Measurements from ENCODE around the gene INKA2.

INKA2 gene

DNA sequence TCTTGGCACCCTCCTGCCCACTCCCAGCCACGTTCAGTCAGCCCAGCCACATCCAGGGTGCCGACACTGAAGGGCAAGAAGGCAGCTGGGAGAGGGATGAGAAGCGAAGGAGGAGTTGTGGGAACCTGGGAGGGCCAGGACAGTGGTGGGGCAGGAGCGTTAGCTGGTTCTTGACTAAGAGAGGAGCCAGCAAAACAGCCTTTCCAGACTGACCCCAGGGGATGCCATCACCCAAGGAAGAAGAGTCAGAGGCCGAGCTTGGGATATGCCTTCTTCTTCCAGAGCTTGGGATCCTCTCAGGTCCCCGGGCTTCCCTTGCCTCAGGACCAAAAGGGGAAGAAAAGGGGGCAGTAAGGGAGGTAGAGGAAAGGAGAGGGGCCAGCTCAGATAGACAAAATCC, 7.2 kb downstream of the INKA2 start:
- H3K36me3 Mint-ChIP-seq (ENCODE audit: low read depth): no peaks in the 10 kb centered on the region
- H3K9me3 Mint-ChIP-seq: no peaks in the 10 kb centered on the region
- no peak overlapping the region for H3K27ac Mint-ChIP-seq
- H3K27me3 Mint-ChIP-seq (ENCODE audit: low read depth): peaks cover 5% of the 10 kb centered on the region
- H3K4me3 Mint-ChIP-seq: no peak overlapping the region
- H3K4me1 Mint-ChIP-seq (ENCODE audit: low read depth): no peaks in the 10 kb centered on the region

DNA sequence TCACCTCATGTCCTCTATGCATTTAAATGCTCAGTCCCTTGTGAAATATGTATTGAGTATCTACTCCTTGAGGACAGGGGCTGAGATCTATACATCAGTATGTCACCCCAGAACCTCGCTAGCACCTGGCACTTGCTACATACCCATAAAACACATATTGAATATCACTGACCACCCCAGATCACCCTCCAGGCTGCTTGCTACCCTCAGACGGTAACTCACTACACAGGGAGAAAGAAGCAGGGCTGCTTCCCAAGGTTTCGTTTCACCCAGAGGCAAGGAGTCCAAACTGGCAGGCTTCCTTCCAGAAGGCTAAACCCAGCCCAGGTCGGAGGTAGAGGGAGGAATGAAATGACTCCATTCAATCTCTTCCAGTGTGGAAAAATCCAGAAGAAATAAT, 8.5 kb downstream of the INKA2 start:
- Mint-ChIP-seq H3K4me1 (ENCODE audit: low read depth) (no peaks in the 10 kb centered on the region), H3K4me3 (no peak overlapping the region), H3K9me3 (no peaks in the 10 kb centered on the region), H3K36me3 (ENCODE audit: low read depth) (no peaks in the 10 kb centered on the region), H3K27me3 (ENCODE audit: low read depth) (no peaks in the 10 kb centered on the region), H3K27ac (no peak overlapping the region)

DNA sequence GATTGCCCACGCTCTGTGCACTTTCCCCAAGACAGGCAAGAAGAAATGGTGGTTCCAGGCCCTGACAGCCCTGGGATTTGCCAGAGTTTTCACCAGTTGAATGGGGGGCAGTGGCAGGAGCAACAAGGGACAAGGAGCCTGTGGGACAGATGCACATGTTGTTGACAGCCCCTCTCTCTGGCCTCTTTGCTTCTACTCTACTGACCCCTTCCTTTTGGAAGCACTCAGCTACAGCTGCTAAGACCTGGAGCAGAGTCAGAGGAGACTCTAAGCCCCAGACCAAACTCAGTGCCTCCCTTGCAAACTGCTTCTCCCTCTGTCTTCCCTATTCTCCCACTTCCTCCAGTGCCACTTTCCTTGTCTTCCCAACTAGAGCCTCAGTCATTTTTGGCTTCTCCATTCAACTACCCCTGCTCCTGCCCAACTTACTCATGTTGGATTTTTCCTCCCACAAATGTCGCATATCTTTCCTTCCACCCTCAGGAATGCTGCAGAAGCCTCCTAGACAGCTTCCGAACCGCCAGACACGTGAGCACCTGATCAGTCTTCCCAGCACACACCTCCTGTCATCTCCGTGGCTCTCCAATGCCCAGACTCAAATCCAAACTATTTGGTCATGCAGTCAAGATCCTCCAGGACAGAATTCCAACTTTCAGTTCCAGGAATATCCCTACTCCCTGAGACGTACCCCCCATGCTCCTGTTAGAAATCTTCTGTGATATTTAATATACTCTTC, 9.1 kb downstream of the INKA2 start:
- H3K27ac Mint-ChIP-seq: no peak overlapping the region
- H3K9me3 Mint-ChIP-seq: no peaks in the 10 kb centered on the region
- no peak overlapping the region for H3K4me3 Mint-ChIP-seq

DNA sequence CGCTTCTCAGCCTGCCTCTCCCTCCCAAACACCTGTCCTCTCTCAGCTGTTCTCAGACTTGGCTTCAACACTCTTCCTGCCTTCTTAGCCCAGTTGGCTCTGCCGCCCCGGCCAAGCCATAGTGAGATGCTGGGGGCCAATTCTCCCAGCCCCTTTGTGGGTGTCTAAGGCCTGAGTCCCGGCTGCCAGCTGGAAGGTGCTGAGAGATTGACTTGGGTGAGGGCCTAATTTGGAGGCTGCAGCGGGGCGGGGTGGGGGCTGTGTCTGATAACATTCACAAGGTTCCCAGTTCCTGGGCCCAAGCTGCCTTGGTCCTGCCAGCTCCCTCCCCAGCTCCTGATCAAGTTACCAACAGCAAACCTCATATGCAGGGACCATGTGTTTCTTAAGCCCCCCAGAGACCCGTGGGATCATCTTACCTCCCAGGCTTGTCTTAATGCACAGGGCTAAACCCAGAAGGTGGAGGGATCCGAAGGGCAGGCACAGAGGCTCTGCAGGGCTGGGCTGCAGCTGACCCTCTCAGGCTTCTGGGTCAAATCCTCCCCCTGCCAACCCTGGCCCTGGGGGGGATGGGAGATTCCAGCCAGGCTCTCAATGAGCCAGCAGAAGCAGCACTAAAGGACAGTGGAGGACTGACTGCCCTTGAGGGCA, 9.8 kb downstream of the INKA2 start:
- H3K4me3 Mint-ChIP-seq: no peak overlapping the region
- H3K27me3 Mint-ChIP-seq (ENCODE audit: low read depth): no peaks in the 10 kb centered on the region
- H3K36me3 Mint-ChIP-seq (ENCODE audit: low read depth): no peaks in the 10 kb centered on the region
- H3K4me1 Mint-ChIP-seq (ENCODE audit: low read depth): no peaks in the 10 kb centered on the region
- no peak overlapping the region for H3K27ac Mint-ChIP-seq
- H3K9me3 Mint-ChIP-seq: no peaks in the 10 kb centered on the region

More for the DNA sequence above, 9.1 kb downstream of the INKA2 start:
- no peaks in the 10 kb centered on the region for H3K4me1 Mint-ChIP-seq (ENCODE audit: low read depth)
- no peaks in the 10 kb centered on the region for H3K36me3 Mint-ChIP-seq (ENCODE audit: low read depth)
- no peaks in the 10 kb centered on the region for H3K27me3 Mint-ChIP-seq (ENCODE audit: low read depth)

DNA sequence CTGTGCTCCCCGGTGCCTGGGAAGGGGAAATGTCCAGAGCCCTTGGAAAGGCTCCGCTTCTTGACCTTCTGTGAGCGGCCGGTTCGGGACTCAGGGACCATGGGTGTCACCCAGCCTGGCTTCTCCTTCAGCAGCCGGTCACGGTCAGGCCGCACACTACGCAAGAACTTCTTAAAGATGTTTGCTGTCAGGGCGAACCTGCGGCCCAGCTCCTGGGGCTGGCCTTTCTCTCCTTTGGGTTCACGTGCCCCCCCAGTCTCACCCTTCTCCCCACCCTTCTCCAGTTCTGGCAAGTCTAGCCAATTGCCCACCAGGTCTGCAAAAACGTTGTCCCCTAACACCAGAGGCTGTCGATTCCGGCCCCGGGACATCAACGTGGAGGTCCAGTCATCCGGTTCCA, 12.1 kb downstream of the INKA2 start:
- Mint-ChIP-seq H3K4me3 (no peak overlapping the region), H3K4me1 (ENCODE audit: low read depth) (peaks cover 6% of the 10 kb centered on the region), H3K27me3 (ENCODE audit: low read depth) (no peaks in the 10 kb centered on the region), H3K27ac (no peak overlapping the region), H3K9me3 (no peaks in the 10 kb centered on the region), H3K36me3 (ENCODE audit: low read depth) (no peaks in the 10 kb centered on the region)

DNA sequence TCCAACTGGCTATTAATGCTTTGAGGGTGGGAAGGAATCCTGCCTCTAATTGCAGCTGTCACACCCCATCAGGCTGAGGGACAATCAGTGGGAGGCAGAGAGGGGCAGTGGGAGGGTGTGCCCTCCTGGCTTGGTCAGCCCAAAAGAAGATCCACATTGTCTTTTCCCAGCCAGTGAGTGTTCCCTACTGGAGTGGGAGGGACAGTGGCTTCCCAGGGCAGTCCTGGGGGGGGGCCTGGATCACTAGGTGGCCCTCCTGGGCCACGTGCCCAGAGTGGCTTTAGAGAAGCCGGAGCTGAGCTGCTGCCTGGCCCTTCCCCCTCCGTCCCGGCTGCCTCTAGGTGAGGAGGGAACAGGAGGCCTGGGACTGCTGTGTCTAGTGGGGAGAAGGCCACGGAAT, 14.0 kb downstream of the INKA2 start:
- peaks cover 2% of the 10 kb centered on the region for H3K36me3 Mint-ChIP-seq (ENCODE audit: low read depth)
- no peaks in the 10 kb centered on the region for H3K27me3 Mint-ChIP-seq (ENCODE audit: low read depth)
- peaks cover 13% of the 10 kb centered on the region for H3K4me1 Mint-ChIP-seq (ENCODE audit: low read depth)
- H3K4me3 Mint-ChIP-seq: no peak overlapping the region
- H3K27ac Mint-ChIP-seq: no peak overlapping the region
- no peaks in the 10 kb centered on the region for H3K9me3 Mint-ChIP-seq

DNA sequence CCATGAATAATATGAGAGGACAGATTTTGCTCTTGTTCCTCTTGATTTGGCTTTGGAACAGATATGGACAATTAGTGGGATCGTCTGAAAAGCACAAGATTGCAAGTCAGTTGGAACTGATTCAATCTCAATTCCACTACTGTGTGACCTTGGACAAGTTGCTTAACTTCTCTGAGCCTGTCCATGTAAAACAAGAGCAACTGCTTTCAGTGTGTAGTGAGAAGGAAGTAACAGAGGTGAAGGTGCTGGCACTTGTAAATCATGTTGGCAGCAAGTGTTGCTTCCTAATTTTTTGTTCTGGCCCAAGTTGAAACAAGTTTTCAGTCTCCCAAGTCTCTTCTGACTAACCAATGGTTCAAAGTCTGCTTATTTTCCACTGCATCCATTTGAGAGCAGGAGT, 15.3 kb downstream of the INKA2 start:
- Mint-ChIP-seq H3K36me3 (ENCODE audit: low read depth) (peaks cover 5% of the 10 kb centered on the region), H3K4me1 (ENCODE audit: low read depth) (peaks cover 15% of the 10 kb centered on the region), H3K9me3 (no peaks in the 10 kb centered on the region), H3K27ac (no peak overlapping the region), H3K27me3 (ENCODE audit: low read depth) (no peaks in the 10 kb centered on the region), H3K4me3 (no peak overlapping the region)

DNA sequence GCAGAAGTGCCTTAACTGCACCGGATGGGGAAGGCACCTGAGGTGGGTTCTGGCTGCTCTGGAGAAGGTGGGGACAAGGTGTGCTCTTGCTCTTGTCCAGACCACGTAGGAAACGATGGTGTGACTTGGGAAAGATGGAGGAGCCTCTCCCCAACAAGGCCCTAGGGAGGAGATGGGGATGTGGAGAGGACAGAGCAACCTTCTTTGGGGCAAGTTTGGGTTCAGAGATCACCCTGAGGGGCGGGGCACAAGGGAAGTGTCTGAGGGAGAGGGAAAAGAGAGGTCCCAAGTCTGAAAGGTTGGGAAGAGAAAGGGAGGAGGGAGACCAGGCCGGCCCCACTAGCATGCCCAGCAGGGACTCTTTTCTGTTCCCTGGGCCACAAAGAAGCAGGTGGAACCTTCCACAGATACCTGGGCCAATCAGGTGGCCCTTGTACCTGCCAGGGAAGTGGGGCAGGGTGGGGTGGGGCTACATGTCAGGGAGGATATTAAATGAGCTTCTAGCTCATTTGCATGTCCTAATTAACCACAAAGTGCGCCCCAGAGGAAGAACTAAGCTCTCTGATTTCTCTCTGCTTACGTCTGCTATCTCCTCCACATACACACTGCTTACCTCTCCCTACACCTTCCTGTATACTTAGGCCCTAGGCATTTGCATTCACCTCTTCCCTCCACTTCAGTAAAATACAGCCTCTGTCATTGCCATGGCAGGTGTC, 15.9 kb downstream of the INKA2 start:
- H3K4me3 Mint-ChIP-seq: no peak overlapping the region
- peaks cover 15% of the 10 kb centered on the region for H3K4me1 Mint-ChIP-seq (ENCODE audit: low read depth)
- H3K36me3 Mint-ChIP-seq (ENCODE audit: low read depth): peaks cover 5% of the 10 kb centered on the region
- no peak overlapping the region for H3K27ac Mint-ChIP-seq
- no peaks in the 10 kb centered on the region for H3K9me3 Mint-ChIP-seq
- H3K27me3 Mint-ChIP-seq (ENCODE audit: low read depth): no peaks in the 10 kb centered on the region

DNA sequence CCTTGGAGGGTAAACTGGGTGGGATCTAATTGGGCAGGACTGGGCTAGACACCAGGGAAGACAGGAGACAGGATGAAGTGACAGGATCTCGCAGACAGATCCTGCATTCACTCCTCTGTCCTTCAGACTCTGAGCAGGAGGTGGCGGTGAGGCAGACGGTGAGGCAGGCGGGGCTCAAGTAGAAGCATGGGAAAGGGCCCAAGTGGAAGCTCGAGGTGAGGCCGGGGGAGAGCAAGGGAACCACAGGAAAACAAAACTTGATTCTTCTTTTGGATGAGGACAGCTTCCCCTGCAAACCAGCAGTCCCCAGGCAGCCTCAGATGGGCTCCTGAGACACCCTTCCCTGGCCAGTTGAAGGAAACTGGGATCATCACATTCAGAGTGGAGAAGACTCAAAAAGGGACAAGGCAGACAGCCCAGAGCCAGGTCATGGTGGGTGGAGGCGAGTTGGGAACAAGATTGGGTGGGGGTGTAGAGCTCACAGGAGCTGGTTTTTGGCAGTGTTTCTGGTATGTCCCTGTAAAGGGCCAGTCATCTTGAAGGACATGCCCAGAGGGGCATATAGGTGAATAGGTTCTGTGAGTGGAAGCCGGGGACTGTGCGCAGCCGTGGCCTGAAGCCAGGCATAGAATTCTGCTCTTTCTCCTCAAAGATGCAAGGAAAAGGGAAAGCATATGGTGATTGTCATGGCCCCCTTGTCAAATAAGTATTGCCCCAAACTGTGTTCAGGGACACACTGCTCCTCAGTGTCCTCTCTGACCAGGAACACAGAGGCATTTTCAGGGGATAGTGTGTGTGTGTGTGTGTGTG, 18.0 kb downstream of the INKA2 start:
- H3K36me3 Mint-ChIP-seq (ENCODE audit: low read depth): peaks cover 13% of the 10 kb centered on the region
- no peak overlapping the region for H3K4me3 Mint-ChIP-seq
- no peaks in the 10 kb centered on the region for H3K9me3 Mint-ChIP-seq
- peaks cover 15% of the 10 kb centered on the region for H3K4me1 Mint-ChIP-seq (ENCODE audit: low read depth)
- peak overlapping the region; percentile 62 for H3K27ac Mint-ChIP-seq
- no peaks in the 10 kb centered on the region for H3K27me3 Mint-ChIP-seq (ENCODE audit: low read depth)

DNA sequence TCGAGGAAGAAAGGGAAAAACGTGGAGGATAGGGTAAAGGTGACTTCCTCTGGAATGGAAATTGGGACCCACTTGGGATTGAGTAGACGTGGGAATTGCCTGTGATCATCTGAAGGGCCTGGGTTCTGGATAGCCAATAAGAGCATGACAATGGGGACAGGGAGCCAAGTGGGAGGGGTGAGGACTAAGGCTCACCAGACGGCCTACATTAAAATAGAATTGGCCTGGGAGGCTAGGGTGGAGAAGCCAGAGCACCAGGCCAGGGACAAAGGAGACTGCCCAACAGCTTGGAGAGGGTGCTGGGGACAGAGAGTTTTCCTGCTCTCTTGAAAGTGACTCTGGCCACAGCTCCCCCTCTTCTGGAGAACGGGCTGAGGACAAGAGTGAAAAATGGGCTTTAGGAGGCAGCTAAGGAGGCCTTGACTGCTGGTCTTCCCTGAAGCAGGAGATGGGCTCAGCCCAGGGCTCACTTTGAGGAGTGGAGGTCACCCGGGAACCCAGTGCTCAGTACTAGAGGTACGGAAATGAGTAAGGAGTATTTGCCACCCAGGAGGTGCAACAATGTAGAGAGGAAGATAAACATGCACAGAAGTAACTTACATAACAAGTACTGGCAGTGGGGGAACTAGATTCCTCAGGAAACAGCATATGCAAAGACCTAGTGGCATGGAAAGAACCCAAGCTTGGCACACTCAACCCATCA, 18.8 kb downstream of the INKA2 start:
- peaks cover 15% of the 10 kb centered on the region for H3K4me1 Mint-ChIP-seq (ENCODE audit: low read depth)
- no peak overlapping the region for H3K4me3 Mint-ChIP-seq
- H3K27me3 Mint-ChIP-seq (ENCODE audit: low read depth): no peaks in the 10 kb centered on the region
- H3K36me3 Mint-ChIP-seq (ENCODE audit: low read depth): peaks cover 13% of the 10 kb centered on the region
- peak overlapping the region; percentile 52 for H3K27ac Mint-ChIP-seq
- no peaks in the 10 kb centered on the region for H3K9me3 Mint-ChIP-seq

DNA sequence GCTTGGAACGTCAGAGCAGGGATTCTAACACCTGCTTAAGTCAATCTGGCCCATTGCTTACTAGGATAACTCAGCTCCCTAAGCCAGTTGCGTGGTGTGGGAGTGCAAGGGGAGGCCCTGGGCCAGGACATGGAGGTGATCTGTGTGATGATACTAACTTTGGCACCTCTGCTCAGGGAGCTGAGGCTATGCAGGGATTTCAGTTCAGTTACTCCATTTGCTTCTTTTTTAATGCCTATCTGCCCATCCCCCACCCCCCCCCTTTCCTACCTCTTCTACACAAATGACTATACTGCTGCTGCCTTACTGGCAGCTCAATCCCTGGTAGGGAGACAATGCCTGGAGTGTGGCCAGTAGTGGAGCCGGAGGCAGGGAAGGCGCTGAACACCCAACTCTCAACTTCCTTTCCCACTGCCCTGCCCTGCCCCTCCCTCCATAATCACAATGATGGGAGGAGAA, 19.5 kb downstream of the INKA2 start:
- Mint-ChIP-seq H3K4me1 (ENCODE audit: low read depth) (peaks cover 15% of the 10 kb centered on the region), H3K36me3 (ENCODE audit: low read depth) (peaks cover 14% of the 10 kb centered on the region), H3K27me3 (ENCODE audit: low read depth) (no peaks in the 10 kb centered on the region), H3K9me3 (no peaks in the 10 kb centered on the region), H3K27ac (no peak overlapping the region), H3K4me3 (no peak overlapping the region)

DNA sequence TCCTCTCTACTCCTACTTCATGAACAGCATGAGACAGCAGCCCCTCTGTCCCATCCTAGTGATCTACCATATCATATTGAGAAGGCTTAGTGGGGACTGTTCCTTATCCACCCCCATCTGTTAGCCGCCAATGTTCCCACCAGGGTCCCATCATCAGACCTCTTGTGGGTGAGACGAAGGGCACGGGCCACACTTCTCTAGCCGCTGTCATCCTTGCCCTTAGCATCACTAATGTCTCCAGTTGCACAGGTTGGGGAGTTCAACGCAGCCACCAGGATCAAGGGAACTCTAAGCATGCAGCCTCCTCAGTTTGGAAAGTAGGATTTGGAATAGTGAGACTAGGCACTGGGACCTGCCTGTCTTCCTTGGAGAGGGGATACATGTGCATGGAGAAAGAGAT, 20.1 kb downstream of the INKA2 start:
- Mint-ChIP-seq H3K4me1 (ENCODE audit: low read depth) (peaks cover 15% of the 10 kb centered on the region), H3K4me3 (no peak overlapping the region), H3K9me3 (no peaks in the 10 kb centered on the region), H3K27ac (no peak overlapping the region), H3K36me3 (ENCODE audit: low read depth) (peaks cover 14% of the 10 kb centered on the region), H3K27me3 (ENCODE audit: low read depth) (no peaks in the 10 kb centered on the region)

DNA sequence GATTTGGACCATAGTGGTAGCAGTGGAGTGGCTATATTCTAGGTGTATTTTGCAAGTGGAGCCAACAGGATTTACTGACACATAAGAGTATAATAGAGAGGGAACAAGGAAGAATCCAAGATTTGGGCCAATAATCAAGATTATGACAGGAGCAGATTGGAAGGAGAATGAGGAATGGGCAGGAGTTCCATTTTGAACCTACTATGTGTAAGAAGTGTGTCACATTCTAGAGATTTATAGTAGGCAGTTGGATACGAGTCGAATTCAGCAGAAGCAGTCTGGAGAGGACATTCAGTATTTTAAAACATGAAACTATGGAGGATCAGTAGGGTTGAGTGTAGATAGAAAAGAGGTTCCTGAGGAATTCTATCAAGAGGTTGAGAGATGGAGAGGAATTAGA, 21.7 kb downstream of the INKA2 start:
- Mint-ChIP-seq H3K36me3 (ENCODE audit: low read depth) (peaks cover 18% of the 10 kb centered on the region), H3K27ac (no peak overlapping the region), H3K9me3 (no peaks in the 10 kb centered on the region), H3K4me3 (no peak overlapping the region), H3K4me1 (ENCODE audit: low read depth) (peaks cover 13% of the 10 kb centered on the region), H3K27me3 (ENCODE audit: low read depth) (no peaks in the 10 kb centered on the region)

DNA sequence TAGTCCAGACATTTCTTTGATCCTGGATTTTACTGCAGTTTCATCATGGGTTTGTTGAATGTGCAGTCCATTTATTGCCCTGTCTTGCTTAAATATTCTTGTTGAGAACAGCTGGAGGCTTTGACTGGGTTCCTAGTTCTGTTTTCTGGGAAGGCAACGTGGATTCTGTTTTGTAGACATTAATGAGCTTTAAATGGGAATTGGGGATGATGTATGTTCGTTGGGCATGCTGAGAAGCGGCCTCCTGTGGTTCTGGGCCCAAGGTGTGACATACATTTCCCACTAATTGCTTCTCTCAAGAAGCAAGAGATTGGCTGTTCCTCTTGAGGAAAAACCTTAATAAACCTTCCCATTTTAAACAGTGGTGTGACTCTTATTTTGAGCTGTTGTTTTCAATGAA, 22.9 kb downstream of the INKA2 start:
- H3K4me1 Mint-ChIP-seq (ENCODE audit: low read depth): peaks cover 13% of the 10 kb centered on the region
- H3K36me3 Mint-ChIP-seq (ENCODE audit: low read depth): peaks cover 18% of the 10 kb centered on the region
- no peak overlapping the region for H3K27ac Mint-ChIP-seq
- no peak overlapping the region for H3K4me3 Mint-ChIP-seq
- no peaks in the 10 kb centered on the region for H3K9me3 Mint-ChIP-seq
- H3K27me3 Mint-ChIP-seq (ENCODE audit: low read depth): no peaks in the 10 kb centered on the region

All from T-helper 1 cell treated with Interleukin-12 subunit alpha and Interleukin-12 subunit beta and Interleukin-4 antibody, amounts not matched to agents 30 μg/mL and 1 μg/mL, for 36 hours (primary cell).